MM.1S (cell line): ENCODE results near the gene NFKBIE.

ENCODE experiments used
- EZH2 ChIP-seq: fragments of 300-600 bp; sonication (generic); optimal IDR thresholded peaks from 2 replicates; pipeline ENCODE3; 2017; ENCODE audit warnings: low read depth, mild to moderate bottlenecking, antibody characterized with exemption, low read length, mixed read lengths
- TF ChIP-seq, protein P1 (sequence below): fragments of 300-600 bp; sonication (generic); IDR thresholded peaks from 2 replicates; pipeline ENCODE4 v1.5.1; 2016; ENCODE audit warnings: antibody characterized with exemption, low read length, mixed read lengths

DNA sequence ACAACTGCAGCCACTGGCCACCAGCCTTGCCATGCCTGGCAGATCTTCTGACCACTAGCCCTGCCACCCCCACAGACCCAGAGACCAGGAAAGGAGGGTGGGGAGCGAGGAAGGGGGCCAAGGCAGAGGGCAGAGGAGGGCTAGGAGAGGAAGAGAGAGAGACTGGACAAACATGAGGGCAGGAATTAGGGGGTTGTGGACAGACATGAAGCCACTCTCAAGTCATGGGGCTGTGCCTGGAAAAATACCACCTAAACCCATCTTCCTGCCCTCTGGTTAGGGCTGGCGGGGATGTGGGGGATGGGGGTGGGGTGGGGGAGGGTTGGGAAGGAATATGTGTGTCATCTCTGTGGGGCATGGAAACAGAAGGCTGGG lies 43.4 kb downstream of the NFKBIE start:
- no peak for TF ChIP-seq EZH2
- TF ChIP-seq, protein P1, sequence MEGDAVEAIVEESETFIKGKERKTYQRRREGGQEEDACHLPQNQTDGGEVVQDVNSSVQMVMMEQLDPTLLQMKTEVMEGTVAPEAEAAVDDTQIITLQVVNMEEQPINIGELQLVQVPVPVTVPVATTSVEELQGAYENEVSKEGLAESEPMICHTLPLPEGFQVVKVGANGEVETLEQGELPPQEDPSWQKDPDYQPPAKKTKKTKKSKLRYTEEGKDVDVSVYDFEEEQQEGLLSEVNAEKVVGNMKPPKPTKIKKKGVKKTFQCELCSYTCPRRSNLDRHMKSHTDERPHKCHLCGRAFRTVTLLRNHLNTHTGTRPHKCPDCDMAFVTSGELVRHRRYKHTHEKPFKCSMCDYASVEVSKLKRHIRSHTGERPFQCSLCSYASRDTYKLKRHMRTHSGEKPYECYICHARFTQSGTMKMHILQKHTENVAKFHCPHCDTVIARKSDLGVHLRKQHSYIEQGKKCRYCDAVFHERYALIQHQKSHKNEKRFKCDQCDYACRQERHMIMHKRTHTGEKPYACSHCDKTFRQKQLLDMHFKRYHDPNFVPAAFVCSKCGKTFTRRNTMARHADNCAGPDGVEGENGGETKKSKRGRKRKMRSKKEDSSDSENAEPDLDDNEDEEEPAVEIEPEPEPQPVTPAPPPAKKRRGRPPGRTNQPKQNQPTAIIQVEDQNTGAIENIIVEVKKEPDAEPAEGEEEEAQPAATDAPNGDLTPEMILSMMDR: no peak
